ENCODE data around the gene DSP. TPM values are rescaled to one million over a fixed set of nuclear protein-coding genes. Genes with fewer than 3 reads are reported as not detected.
A peak's percentile ranks its signal among the peaks of the same experiment; 100 is the strongest.

Gene DSP
- total and polyA plus RNA-seq, 2 experiments from 2014 or later, result 16.8 to 43.7 TPM

- Histone ChIP-seq H3K27ac (ENCODE audit: low read depth) (no peak overlapping the region), H3K4me1 (ENCODE audit: insufficient read depth) (peaks cover 16% of the 10 kb centered on the region), H3K4me2 (no peak overlapping the region), H3K36me3 (ENCODE audit: insufficient read depth) (peaks cover 4% of the 10 kb centered on the region; the same call in 1 of the 2 replicates), H2AFZ (no peak overlapping the region), H3K9me2 (ENCODE audit: insufficient read depth) (no peaks in the 10 kb centered on the region), H3F3A (replicated peaks; ENCODE audit: low read depth) (no peaks in the 10 kb centered on the region), H3K27me3 (ENCODE audit: insufficient read depth) (no peaks in the 10 kb centered on the region), H3K79me2 (replicated peaks; ENCODE audit: insufficient read depth) (peaks cover 25% of the 10 kb centered on the region), H3K4me3 (no peak overlapping the region), H4K20me1 (replicated peaks; ENCODE audit: insufficient read depth) (peaks cover 22% of the 10 kb centered on the region)
- Mint-ChIP-seq H3K27ac (no peak overlapping the region), H3K27me3 (ENCODE audit: insufficient read depth, low read depth, poor library complexity) (no peaks in the 10 kb centered on the region), H3K4me1 (peaks cover 24% of the 10 kb centered on the region), H3K36me3 (ENCODE audit: low read depth) (peaks cover 24% of the 10 kb centered on the region), H3K4me3 (no peak overlapping the region), H3K9me3 (no peaks in the 10 kb centered on the region)
- ATAC-seq, result no peak
- no peak for DNase-seq (ENCODE audit: low spot score)
- TF ChIP-seq POLR2AphosphoS5 (IDR thresholded peaks at IDR 0.05; ENCODE audit: low read depth), result 0 out of 2 replicates have a peak, but pooled peaks have one; percentile 13
- TF ChIP-seq STAT1 (IDR thresholded peaks at IDR 0.05; ENCODE audit: unreplicated experiment), result no peak
Measured at GRCh38 chr6:7587631-7588100, 46.2 kb downstream of the DSP start.

GRCh38 chr6:7588506-7588905 is 47.0 kb downstream of the DSP start:
- H3K27ac ChIP-seq (ENCODE audit: low read depth), result no peak overlapping the region
- no peak overlapping the region for H2AFZ ChIP-seq
- no peak overlapping the region for H3K4me3 Mint-ChIP-seq
- H3K36me3 Mint-ChIP-seq (ENCODE audit: low read depth), result peaks cover 19% of the 10 kb centered on the region
- peaks cover 27% of the 10 kb centered on the region for H4K20me1 ChIP-seq (replicated peaks; ENCODE audit: insufficient read depth)
- H3K79me2 ChIP-seq (replicated peaks; ENCODE audit: insufficient read depth), result peaks cover 33% of the 10 kb centered on the region
- no peak overlapping the region for H3K4me3 ChIP-seq
- no peaks in the 10 kb centered on the region for H3K9me2 ChIP-seq (ENCODE audit: insufficient read depth)
- H3K27me3 ChIP-seq (ENCODE audit: insufficient read depth), result no peaks in the 10 kb centered on the region
- H3K27me3 Mint-ChIP-seq (ENCODE audit: insufficient read depth, low read depth, poor library complexity), result no peaks in the 10 kb centered on the region
- H3K4me1 ChIP-seq (ENCODE audit: insufficient read depth), result peaks cover 16% of the 10 kb centered on the region
- no peak overlapping the region for H3K4me2 ChIP-seq
- H3K4me1 Mint-ChIP-seq, result peaks cover 24% of the 10 kb centered on the region
- DNase-seq (ENCODE audit: low spot score) (no peak), ATAC-seq (no peak)
- H3K9me3 Mint-ChIP-seq, result no peaks in the 10 kb centered on the region
- no peaks in the 10 kb centered on the region; the same call in 1 of the 2 replicates for H3K36me3 ChIP-seq (ENCODE audit: insufficient read depth)
- TF ChIP-seq STAT1 (IDR thresholded peaks at IDR 0.05; ENCODE audit: unreplicated experiment) (no peak), ETS1 (IDR thresholded peaks at IDR 0.05) (no peak), CTCF (conservative IDR thresholded peaks at IDR 0.05; ENCODE audit: low read depth in 2 of 2) (no peak), EZH2 (IDR thresholded peaks at IDR 0.05; ENCODE audit: low read depth, unreplicated experiment) (no peak), REST (IDR thresholded peaks at IDR 0.05; ENCODE audit: unreplicated experiment) (no peak), ZNF331 (CRISPR knock-in tag; IDR thresholded peaks at IDR 0.05; ENCODE audit: low read depth) (no peak), ZNF462 (CRISPR knock-in tag; IDR thresholded peaks at IDR 0.05) (no peak)
- H3F3A ChIP-seq (replicated peaks; ENCODE audit: low read depth), result no peaks in the 10 kb centered on the region
- H3K27ac Mint-ChIP-seq, result no peak overlapping the region

Data from GM23338 (cell line).